AG09309 (cell line): ENCODE measurements around the gene KYAT1.
"Not testable (repeated sequence)": the region's sequence is repeated elsewhere in the genome, so short reads cannot be mapped to it uniquely, and the experiment has no call there.

Experiments used
- DNase-seq: peaks from one replicate; pipeline ENCODE4 v3.0.0-alpha.2; 2010; ENCODE audit warnings: low read depth
- H3K4me3 ChIP-seq: 2 replicates; pipeline ENCODE4 v1.5.1; 2011; ENCODE audit warnings: mild to moderate bottlenecking, low read depth, low read length, moderate library complexity; ENCODE audit not compliant: control insufficient read depth
- TF ChIP-seq, protein P1 (sequence below): IDR thresholded peaks from 2 replicates; pipeline ENCODE4 v1.5.1; 2011; ENCODE audit warnings: mild to moderate bottlenecking, low read depth, low read length, inconsistent platforms; ENCODE audit not compliant: insufficient read depth, control insufficient read depth; ENCODE audit errors: missing control alignments

KYAT1 gene

DNA sequence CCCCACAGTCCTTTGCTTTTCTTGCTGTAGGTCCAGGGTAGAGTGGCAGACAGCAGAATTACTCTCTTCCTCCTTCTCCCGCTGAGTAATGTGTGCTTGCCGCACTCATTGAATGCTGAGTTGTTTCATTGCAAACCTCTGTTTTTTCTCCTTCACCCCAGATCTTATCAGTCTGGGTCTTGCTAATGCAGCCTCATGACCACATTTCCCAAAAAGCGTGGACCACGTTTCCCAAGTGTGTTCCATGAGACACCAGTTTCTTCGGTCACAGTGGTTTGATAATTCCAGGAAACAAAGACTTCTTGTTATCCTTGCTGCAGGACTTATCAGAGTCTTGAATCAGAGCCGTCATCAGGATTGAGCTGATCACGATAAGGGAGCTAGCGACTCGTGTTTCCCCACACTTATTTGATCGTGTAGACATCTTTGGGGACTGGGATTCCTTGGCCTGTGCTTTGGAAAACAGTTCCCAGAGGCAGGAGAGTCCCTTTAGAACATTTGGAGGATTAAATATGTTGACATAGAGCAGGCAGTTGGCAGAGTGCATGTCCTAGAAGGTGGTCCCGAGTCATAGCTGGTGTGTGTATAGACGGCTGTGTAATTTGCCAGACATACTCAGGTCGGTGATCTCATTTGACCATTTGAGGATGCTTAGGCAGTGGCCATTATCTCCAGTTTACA is 4.6 kb upstream of the KYAT1 start:
- DNase-seq = no peak
- TF ChIP-seq, protein P1, sequence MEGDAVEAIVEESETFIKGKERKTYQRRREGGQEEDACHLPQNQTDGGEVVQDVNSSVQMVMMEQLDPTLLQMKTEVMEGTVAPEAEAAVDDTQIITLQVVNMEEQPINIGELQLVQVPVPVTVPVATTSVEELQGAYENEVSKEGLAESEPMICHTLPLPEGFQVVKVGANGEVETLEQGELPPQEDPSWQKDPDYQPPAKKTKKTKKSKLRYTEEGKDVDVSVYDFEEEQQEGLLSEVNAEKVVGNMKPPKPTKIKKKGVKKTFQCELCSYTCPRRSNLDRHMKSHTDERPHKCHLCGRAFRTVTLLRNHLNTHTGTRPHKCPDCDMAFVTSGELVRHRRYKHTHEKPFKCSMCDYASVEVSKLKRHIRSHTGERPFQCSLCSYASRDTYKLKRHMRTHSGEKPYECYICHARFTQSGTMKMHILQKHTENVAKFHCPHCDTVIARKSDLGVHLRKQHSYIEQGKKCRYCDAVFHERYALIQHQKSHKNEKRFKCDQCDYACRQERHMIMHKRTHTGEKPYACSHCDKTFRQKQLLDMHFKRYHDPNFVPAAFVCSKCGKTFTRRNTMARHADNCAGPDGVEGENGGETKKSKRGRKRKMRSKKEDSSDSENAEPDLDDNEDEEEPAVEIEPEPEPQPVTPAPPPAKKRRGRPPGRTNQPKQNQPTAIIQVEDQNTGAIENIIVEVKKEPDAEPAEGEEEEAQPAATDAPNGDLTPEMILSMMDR = no peak
- H3K4me3 ChIP-seq = no peak overlapping the region

DNA sequence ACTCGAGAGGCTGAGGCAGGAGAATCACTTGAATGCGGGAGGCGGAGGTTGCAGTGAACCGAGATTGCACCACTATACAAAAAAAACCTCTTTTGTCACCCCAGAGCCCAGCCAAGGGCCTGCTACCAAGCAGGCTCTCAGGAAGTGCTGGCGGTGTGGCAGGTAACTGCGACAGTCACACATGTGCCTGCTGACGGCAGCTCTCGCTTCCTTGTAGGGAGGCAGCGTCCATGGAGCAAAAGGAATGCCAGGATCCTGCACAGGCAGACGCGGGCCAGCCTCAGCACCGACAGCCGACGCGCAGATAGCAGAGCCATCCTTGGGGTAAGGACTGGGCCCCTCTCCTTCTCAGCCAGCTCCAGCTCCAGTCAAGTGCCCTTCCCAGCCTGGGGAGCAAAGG is 4.0 kb upstream of the KYAT1 start:
- no peak overlapping the region for H3K4me3 ChIP-seq
- DNase-seq = no peak
- TF ChIP-seq, protein P1 = no peak

DNA sequence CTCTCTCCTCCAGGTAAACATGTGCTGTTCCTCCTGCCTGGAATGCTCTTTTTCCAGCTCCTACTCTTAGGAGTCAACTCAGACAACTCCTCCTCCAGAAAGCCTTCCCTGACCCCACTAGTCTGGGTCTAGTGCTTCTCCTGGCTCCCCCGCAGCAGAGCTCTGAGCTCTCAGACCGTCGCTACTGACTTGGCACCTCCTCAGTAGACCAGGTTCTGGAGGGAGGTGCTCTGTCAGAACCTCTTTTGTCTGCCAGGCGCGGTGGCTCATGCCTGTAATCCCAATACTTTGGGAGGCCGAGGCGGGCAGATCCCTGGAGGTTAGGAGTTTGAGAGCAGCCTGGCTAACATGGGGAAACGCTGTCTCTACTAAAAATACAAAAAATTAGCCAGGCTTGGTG is 3.6 kb upstream of the KYAT1 start:
- no peak overlapping the region for H3K4me3 ChIP-seq
- TF ChIP-seq, protein P1 = no peak
- no peak for DNase-seq

DNA sequence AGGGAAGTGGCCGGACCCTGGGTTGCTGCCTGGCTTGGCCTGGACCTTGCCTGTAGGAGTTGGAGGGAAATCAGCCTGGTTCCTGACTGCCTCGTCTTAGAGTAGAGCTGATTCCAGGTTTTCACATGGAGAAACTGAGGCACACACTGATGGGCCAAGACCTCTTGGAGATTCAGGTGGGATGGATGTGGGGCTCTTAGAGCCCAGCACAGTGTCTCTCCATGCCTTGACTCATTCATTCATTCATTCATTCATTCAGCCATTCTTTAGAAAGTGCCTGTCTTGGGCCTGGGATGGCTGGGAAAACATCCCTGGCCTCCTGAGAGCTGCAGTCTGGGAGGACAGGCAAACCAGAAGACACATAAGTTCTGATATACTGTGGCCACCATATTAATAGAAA is 2.4 kb upstream of the KYAT1 start:
- H3K4me3 ChIP-seq = no peak overlapping the region
- TF ChIP-seq, protein P1 = no peak

DNA sequence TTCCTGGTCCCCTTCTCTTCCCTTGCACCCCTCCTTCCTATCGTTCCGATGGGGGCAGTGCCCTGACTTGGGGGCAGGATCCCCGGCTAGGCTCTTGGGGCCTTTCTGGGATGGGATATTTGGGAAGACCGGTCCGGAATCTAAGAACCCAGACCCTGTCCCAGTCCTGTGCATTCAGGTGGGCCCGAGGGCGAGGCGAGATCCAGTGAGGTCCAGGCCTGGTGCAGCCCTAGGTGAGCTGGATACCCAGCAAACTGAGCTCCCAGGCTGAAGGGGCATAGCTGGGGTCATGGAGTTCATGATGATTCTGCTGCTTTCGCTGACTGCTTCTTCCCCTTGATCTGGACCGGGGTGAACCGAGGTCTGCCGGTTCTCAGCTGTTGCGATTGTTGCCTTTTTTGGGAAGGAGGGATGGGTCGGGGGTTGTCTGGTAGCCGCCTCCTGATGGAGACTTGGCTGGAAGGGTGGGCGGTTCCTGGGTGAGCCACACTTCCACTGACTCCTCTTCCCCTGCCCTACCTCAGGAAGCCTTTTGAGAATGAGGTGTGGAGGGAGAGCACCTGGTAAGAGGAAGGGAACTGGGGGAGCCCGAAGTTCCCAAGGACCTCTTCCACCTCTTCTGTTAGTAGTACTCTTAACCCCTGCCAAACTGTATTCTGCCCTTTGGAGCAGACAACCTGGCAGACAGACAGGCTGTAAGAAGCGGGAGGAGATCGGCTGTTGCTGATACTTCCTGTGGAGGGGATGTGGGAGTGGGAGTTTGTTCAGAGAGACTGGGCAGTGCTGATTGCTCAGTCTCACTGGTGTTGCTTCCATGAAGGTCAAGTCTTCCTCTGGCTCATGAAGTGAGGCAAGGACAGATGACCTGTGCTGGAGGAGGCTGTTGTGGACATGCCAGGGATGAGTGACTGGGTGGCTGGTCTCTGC is 1.2 kb upstream of the KYAT1 start:
- TF ChIP-seq, protein P1 = no peak
- DNase-seq = no peak
- H3K4me3 ChIP-seq = peak overlapping the region; percentile 64

More for the DNA sequence above, 2.4 kb upstream of the KYAT1 start:
- DNase-seq = no peak

DNA sequence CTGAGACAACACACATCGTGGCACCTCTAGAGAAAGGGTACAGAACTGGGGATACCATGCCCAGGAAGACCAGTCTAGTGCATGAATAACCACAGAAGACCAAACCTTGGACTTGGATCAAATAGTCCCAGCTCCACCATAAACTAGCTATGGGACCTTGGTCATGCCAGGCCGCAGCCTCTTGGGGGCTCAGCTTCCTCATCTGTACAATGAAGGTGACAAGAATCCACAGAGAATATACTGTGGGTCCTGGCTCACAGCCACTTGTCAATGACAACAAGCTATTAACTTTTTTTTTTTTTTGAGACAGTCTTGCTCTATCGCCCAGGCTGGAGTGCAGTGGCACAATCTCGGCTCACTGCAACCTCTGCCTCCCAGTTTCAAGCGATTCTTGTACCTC is 3.9 kb downstream of the KYAT1 start:
- TF ChIP-seq, protein P1 = no peak
- no peak for DNase-seq
- H3K4me3 ChIP-seq = no peak overlapping the region

DNA sequence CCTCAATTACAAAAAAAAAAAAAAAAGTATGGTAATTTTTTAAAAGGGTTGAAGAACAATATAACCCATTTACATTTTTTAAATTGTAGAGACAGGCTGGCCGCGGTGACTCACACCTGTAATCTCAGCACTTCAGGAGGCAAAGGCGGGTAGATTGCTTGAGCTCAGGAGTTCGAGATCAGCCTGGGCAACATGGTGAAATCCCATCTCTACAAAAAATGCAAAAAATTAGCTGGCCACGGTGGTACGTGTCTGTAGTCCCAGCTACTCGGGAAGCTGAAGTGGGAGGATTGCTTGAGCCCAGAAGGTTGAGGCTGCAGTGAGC is 10.8 kb downstream of the KYAT1 start:
- not testable (repeated sequence) for H3K4me3 ChIP-seq, DNase-seq
